ENCODE results near the gene ITGB7.

ITGB7 gene

GRCh38 chr12:53227341-53227740 lies 20.3 kb upstream of the ITGB7 start:
- no peak for TF ChIP-seq CTCF (IDR thresholded peaks at IDR 0.05; ENCODE audit: low read length)
- no peak for TF ChIP-seq EZH2phosphoT487 (IDR thresholded peaks at IDR 0.05; ENCODE audit: low read length)
- no peak for TF ChIP-seq EZH2 (optimal IDR thresholded peaks at IDR 0.05; ENCODE audit: low read depth, low read length)
- Histone ChIP-seq H3K4me3 (ENCODE audit: low read length) (no peak overlapping the region), H3K9ac (ENCODE audit: low read length) (no peak overlapping the region), H3K36me3 (replicated peaks; ENCODE audit: insufficient read depth, low read length) (no peaks in the 10 kb centered on the region), H3K9me2 (replicated peaks; ENCODE audit: insufficient read depth, low read length) (no peaks in the 10 kb centered on the region), H3K4me1 (ENCODE audit: low read length) (peaks cover 7% of the 10 kb centered on the region; the same call in 1 of the 2 replicates), H3K79me2 (ENCODE audit: low read length) (peaks cover 7% of the 10 kb centered on the region), H3K9me3 (replicated peaks; ENCODE audit: insufficient read depth, low read length) (no peaks in the 10 kb centered on the region), H3K4me2 (ENCODE audit: low read depth, low read length) (no peak overlapping the region), H2AFZ (ENCODE audit: low read length) (no peak overlapping the region), H4K20me1 (ENCODE audit: insufficient read depth, low read length) (no peaks in the 10 kb centered on the region), H3K27ac (ENCODE audit: low read length) (no peak overlapping the region), H3K27me3 (replicated peaks; ENCODE audit: insufficient read depth, low read length) (no peaks in the 10 kb centered on the region), H3F3A (ENCODE audit: insufficient read depth, low read length) (peaks cover under 1% of the 10 kb centered on the region; the same call in 1 of the 2 replicates)
- DNase-seq, result no peak

- H3K9ac ChIP-seq (ENCODE audit: low read length), result no peak overlapping the region
- H3K36me3 ChIP-seq (replicated peaks; ENCODE audit: insufficient read depth, low read length), result no peaks in the 10 kb centered on the region
- H3K4me1 ChIP-seq (ENCODE audit: low read length), result peaks cover 9% of the 10 kb centered on the region; the same call in 1 of the 2 replicates
- peaks cover 7% of the 10 kb centered on the region for H3K79me2 ChIP-seq (ENCODE audit: low read length)
- no peaks in the 10 kb centered on the region for H3K9me3 ChIP-seq (replicated peaks; ENCODE audit: insufficient read depth, low read length)
- no peak for DNase-seq
- no peak overlapping the region for H3K27ac ChIP-seq (ENCODE audit: low read length)
- no peak overlapping the region for H3K4me2 ChIP-seq (ENCODE audit: low read depth, low read length)
- TF ChIP-seq EZH2 (optimal IDR thresholded peaks at IDR 0.05; ENCODE audit: low read depth, low read length) (no peak), EZH2phosphoT487 (IDR thresholded peaks at IDR 0.05; ENCODE audit: low read length) (no peak), CTCF (IDR thresholded peaks at IDR 0.05; ENCODE audit: low read length) (no peak)
- no peak overlapping the region for H2AFZ ChIP-seq (ENCODE audit: low read length)
- no peaks in the 10 kb centered on the region for H3K27me3 ChIP-seq (replicated peaks; ENCODE audit: insufficient read depth, low read length)
- H3K9me2 ChIP-seq (replicated peaks; ENCODE audit: insufficient read depth, low read length), result no peaks in the 10 kb centered on the region
- H3K4me3 ChIP-seq (ENCODE audit: low read length), result no peak overlapping the region
- H3F3A ChIP-seq (ENCODE audit: insufficient read depth, low read length), result peaks cover 4% of the 10 kb centered on the region; the same call in 1 of the 2 replicates
- H4K20me1 ChIP-seq (ENCODE audit: insufficient read depth, low read length), result no peaks in the 10 kb centered on the region
These were observed 19.8 kb upstream of the ITGB7 start for GRCh38 chr12:53226815-53227214.

- Histone ChIP-seq H3K9me2 (replicated peaks; ENCODE audit: insufficient read depth, low read length) (no peaks in the 10 kb centered on the region), H3K9me3 (replicated peaks; ENCODE audit: insufficient read depth, low read length) (no peaks in the 10 kb centered on the region), H3K36me3 (replicated peaks; ENCODE audit: insufficient read depth, low read length) (no peaks in the 10 kb centered on the region), H3K4me2 (ENCODE audit: low read depth, low read length) (no peak overlapping the region), H4K20me1 (ENCODE audit: insufficient read depth, low read length) (no peaks in the 10 kb centered on the region), H3K27me3 (replicated peaks; ENCODE audit: insufficient read depth, low read length) (no peaks in the 10 kb centered on the region), H3K4me3 (ENCODE audit: low read length) (no peak overlapping the region), H3K27ac (ENCODE audit: low read length) (no peak overlapping the region), H3K79me2 (ENCODE audit: low read length) (no peaks in the 10 kb centered on the region; the same call in 1 of the 2 replicates), H3K9ac (ENCODE audit: low read length) (no peak overlapping the region), H3K4me1 (ENCODE audit: low read length) (peaks cover 5% of the 10 kb centered on the region; the same call in 1 of the 2 replicates), H2AFZ (ENCODE audit: low read length) (no peak overlapping the region), H3F3A (ENCODE audit: insufficient read depth, low read length) (peaks cover 10% of the 10 kb centered on the region)
- no peak for DNase-seq
- no peak for TF ChIP-seq EZH2phosphoT487 (IDR thresholded peaks at IDR 0.05; ENCODE audit: low read length)
- TF ChIP-seq CTCF (IDR thresholded peaks at IDR 0.05; ENCODE audit: low read length), result no peak
- no peak for TF ChIP-seq EZH2 (optimal IDR thresholded peaks at IDR 0.05; ENCODE audit: low read depth, low read length)
These were observed 18.8 kb upstream of the ITGB7 start for GRCh38 chr12:53225635-53226424.

All from MM.1S (cell line).